Fibroblast of lung (primary cell): ENCODE data around the gene RSPH3.

Experiments
- CTCF ChIP-seq, 2 donors: IDR thresholded peaks in 1 of 2; conservative IDR thresholded peaks in 1 of 2; 1 replicate in 1 of 2; 2 replicates in 1 of 2; pipeline ENCODE4 v1.5.1; 2011 to 2012; ENCODE audit warnings: low read length in 2 of 2, control low read depth in 1 of 2, inconsistent platforms in 1 of 2, low read depth in 1 of 2, mild to moderate bottlenecking in 1 of 2
- EZH2 ChIP-seq: IDR thresholded peaks from 2 replicates; pipeline ENCODE4 v1.5.1; 2012; ENCODE audit warnings: low read length, control low read depth, mild to moderate bottlenecking; ENCODE audit errors: missing control alignments

DNA sequence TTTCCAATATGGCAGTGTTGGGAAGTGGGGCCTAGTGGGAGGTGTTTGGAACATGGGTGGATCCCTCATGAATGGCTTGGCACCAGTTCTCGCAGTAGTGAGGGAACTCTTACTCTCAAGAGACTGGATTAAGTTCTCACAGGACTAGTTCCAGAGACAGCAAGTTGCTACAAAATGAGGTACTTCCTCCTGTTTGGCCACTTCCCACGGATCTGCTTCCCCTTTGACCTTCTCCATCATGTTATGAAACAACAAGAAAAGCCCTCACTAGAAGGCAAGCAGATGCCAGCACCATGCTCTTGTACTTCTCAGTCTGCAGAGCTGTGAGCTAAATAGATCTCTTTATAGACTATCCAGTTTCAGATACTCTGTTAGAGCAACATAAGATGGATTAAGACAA lies 3.1 kb downstream of the RSPH3 start:
- TF ChIP-seq CTCF (conservative IDR thresholded peaks at IDR 0.05 in 1 of 2, IDR thresholded peaks at IDR 0.05 in 1 of 2; ENCODE audit: low read depth in 1 of 2, low read length in 2 of 2) (no peak), EZH2 (no peak)
